ENCODE data around the gene MAML3. TPM values are rescaled to one million over a fixed set of nuclear protein-coding genes. Genes with fewer than 3 reads are reported as not detected.
A peak's percentile ranks its signal among the peaks of the same experiment; 100 is the strongest.

MAML3 gene
- total and polyA plus RNA-seq, 2 donors, result 6.7 to 7.0 TPM

DNA sequence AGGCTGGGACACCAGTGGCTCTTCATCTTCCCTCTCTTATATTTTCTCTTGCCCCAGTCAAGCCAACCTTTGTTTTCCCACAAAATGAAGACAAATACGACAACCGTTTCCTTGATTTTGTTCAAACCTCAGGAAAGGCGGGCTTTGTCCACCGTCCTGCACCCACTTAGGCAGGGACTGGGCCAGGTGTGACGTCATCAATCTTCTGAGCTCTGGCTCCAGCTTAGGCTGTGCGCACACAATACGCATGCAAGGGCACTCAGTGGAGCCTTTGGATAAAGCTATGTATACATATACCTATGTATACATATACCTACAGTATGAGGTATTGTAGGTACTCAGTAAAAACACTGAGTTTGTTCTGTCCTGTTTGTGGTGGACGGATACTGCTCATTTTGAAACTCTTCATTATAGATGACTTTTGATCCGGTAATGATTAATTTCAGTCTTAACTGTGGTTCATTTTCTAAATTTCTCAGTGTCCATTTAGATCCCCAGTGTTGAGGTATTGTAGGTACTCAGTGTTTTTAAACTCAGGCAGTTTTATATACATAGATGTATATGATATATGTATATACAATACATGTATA lies 293.5 kb downstream of the MAML3 start:
- Histone ChIP-seq H3K4me1 (ENCODE audit: insufficient read depth) (no peaks in the 10 kb centered on the region), H3K27ac (ENCODE audit: low read depth) (no peak overlapping the region), H3K4me3 (ENCODE audit: low read depth, low read length) (no peak overlapping the region), H3K36me3 (ENCODE audit: insufficient read depth) (no peaks in the 10 kb centered on the region)
- WGBS, result 96% methylated on average over 9 of the region's 9 CpGs
- DNase-seq (ENCODE audit: extremely low spot score), result no peak

DNA sequence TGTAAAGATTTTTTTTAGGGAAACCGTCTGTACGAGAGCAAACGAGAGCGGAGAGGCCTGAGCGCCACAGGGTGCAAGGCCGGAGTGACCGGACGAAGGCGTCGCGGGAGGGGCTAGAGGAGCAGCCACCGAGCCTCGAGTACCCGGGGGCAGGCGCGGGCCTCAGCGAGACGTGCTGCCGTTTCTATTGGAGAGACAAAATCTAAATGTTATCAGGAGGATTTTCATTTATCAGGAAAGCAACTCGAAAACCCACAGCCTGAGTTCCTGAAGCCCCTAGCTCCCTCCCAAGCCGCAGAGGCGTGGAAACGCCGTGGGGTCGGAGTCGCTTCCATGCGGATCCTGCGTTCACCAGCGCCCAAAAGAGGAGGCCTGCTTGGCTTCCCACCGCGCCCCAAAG lies 294.1 kb downstream of the MAML3 start:
- Histone ChIP-seq H3K4me1 (ENCODE audit: insufficient read depth) (no peaks in the 10 kb centered on the region), H3K27ac (ENCODE audit: low read depth) (no peak overlapping the region), H3K4me3 (ENCODE audit: low read depth, low read length) (no peak overlapping the region), H3K36me3 (ENCODE audit: insufficient read depth) (no peaks in the 10 kb centered on the region)
- 94% methylated on average over 31 of the region's 31 CpGs for WGBS
- DNase-seq (ENCODE audit: extremely low spot score), result no peak

DNA sequence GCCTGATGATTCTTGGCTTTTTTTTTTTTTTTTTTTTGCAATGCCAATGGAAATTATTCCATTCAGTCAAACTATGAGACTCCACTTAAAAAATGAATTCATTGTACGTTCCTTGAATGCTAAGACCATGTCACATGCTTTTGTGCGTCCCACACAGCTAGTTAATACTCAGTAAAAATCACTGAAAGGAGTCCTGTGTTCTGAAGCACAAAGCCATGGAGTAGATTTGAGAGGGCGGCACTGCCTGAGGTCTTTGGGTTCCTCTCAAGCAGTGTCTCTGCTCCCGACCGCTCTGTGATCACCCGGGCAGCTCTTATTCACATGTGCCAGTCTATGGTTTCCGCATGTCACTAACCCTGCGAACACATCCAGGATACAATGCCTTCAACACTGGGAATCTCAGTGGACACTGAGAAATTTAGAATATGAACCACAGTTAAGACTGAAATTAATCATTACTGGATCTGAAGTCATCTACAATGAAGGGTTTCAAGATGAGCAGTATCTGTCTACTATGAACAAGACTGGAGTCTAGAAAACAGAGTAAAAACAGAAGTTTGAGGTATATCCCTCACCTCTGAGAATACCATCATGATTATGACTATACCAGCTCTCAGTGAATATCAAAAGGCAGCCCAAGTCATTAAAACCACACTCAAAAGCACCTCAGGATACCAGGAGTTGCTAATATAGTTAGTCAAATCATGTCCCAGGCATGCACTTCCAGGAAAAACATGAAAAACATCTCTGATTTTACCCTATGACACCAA lies 295.4 kb downstream of the MAML3 start:
- no peaks in the 10 kb centered on the region for H3K4me1 ChIP-seq (ENCODE audit: insufficient read depth)
- DNase-seq (ENCODE audit: extremely low spot score), result no peak
- H3K36me3 ChIP-seq (ENCODE audit: insufficient read depth), result no peaks in the 10 kb centered on the region
- 95% methylated on average over 8 of the region's 8 CpGs for WGBS
- no peak overlapping the region for H3K4me3 ChIP-seq (ENCODE audit: low read depth, low read length)
- no peak overlapping the region for H3K27ac ChIP-seq (ENCODE audit: low read depth)

DNA sequence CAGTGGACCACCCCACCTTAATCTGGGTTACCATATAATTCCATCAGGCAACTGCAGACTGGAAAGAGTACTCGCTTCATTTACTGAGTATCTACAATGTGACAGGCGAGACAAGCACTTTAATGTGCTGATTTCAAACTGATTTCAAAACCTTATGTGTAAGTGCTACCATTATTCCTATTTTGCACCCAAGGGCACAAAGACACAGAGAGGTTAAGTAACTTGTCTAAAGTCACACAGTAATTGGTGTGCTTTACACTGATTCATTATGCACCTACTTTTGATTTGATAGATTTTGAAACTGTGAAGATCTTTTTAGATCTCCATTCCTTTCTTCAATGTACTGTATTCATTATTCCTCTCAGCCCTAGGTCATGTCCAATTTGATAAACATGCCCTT lies 296.0 kb downstream of the MAML3 start:
- no peak for DNase-seq (ENCODE audit: extremely low spot score)
- Histone ChIP-seq H3K36me3 (ENCODE audit: insufficient read depth) (no peaks in the 10 kb centered on the region), H3K4me3 (ENCODE audit: low read depth, low read length) (no peak overlapping the region), H3K27ac (ENCODE audit: low read depth) (no peak overlapping the region), H3K4me1 (ENCODE audit: insufficient read depth) (no peaks in the 10 kb centered on the region)
- 78% methylated on average over 2 of the region's 2 CpGs for WGBS

DNA sequence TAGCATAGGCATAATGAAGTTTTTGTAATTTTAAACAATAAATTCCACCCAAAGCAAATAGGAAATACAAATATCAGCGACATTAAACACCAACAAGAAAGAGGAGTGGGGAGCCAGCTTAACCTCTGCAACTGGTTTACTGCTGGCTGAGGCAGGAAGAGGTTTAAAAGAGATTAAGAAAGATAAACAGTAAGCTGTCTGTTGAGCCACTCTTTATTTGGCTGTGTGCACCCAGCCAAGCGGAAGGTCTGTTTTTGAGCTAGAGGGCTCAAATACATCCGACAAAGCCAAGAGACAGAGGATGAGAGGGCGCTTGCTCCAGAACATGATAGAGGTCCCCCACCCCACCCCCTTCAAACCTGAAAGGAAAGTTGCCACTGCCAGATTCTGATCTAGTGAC lies 297.0 kb downstream of the MAML3 start:
- 19% methylated on average over 4 of the region's 4 CpGs for WGBS
- DNase-seq (ENCODE audit: extremely low spot score), result no peak
- Histone ChIP-seq H3K4me3 (ENCODE audit: low read depth, low read length) (no peak overlapping the region), H3K27ac (ENCODE audit: low read depth) (no peak overlapping the region), H3K4me1 (ENCODE audit: insufficient read depth) (no peaks in the 10 kb centered on the region), H3K36me3 (ENCODE audit: insufficient read depth) (no peaks in the 10 kb centered on the region)

DNA sequence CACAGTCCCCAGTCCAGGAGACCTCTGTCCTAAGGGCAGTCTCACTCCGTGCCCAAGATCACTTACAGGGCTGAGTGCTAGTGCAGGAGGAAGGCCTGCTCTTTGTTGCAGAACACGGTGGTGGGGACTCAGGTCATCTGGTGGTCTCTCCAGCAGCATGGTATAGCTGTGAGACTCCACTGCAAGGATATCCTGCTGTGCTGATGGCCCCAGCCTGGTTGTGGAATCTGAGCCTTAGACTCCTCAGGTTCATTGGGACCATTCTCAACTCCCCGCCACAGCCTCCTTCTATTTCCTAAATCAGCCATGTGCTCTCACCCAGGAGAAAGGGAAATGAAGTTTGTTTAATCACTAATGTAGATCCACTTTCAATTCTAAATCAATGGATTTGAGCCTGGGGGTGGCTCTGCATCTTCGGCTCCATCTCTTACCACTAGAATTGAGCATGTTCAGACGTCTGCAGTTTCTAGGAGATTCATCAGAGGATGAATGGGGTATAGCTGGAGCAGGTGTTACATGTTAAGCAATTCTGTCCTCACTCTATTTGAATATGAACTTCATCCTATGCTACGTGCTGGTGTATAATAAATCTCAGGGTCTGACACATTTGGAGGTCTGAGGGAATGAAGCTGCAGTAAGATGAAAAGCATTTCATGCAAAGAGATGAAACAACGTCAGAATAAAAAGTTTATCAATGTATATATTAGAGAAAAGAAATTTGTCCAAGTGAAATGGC lies 299.1 kb downstream of the MAML3 start:
- DNase-seq (ENCODE audit: extremely low spot score), result no peak
- H3K36me3 ChIP-seq (ENCODE audit: insufficient read depth), result no peaks in the 10 kb centered on the region
- H3K4me3 ChIP-seq (ENCODE audit: low read depth, low read length), result no peak overlapping the region
- no peaks in the 10 kb centered on the region for H3K4me1 ChIP-seq (ENCODE audit: insufficient read depth)
- 92% methylated on average over 7 of the region's 7 CpGs for whole genome bisulfite sequencing
- H3K27ac ChIP-seq (ENCODE audit: low read depth), result no peak overlapping the region

DNA sequence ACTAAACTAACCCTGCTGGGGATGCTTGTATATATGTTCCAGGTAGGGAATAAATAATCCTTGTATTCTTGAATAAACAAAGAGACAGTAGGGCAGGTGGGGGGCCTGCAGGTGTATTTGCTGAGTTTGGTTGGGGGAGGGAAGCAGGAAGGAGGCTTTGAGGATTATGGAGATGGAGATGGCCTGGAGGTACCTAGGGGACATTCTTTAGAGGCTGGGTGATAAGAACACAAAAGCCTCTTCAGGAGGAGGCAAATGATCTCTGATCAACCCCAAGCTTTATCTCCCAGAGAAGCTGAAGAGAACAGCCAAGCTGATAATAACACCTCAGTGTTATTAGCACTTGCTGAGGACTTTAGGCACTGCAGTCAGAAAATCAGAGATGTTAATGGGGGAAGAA lies 300.7 kb downstream of the MAML3 start:
- no peak for DNase-seq (ENCODE audit: extremely low spot score)
- no peaks in the 10 kb centered on the region for H3K36me3 ChIP-seq (ENCODE audit: insufficient read depth)
- H3K4me1 ChIP-seq (ENCODE audit: insufficient read depth), result no peaks in the 10 kb centered on the region
- H3K27ac ChIP-seq (ENCODE audit: low read depth), result no peak overlapping the region
- H3K4me3 ChIP-seq (ENCODE audit: low read depth, low read length), result no peak overlapping the region

DNA sequence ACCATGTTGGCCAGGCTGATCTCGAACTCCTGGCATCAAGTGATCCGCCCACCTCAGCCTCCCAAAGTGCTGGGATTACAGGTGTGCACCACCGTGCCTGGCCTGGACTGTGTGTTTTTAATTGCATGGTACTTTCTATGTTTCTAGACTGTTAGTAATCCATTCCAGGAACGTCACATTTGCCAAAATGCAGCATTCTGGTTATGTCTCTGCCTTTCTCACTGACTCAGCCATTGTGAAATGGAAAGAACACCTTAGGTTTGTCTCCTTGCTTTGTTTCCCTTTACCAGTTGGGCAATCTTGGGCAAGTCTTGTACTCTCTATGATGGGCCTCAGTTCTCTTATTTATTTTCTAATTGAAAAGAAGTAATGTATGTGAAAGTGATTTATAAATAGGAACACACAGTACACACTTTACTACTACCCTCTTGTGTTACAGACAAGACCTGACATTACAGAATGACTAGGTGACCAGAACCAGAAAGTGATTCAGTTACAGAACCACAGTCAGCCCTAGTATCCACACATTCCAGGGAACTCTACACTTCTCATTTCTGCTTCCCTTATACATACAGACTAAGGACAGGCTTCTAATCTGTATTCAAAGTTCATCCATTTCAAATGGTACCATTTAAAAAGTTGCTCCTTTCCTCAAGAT lies 301.2 kb downstream of the MAML3 start:
- Histone ChIP-seq H3K4me1 (ENCODE audit: insufficient read depth) (no peaks in the 10 kb centered on the region), H3K4me3 (ENCODE audit: low read depth, low read length) (no peak overlapping the region), H3K27ac (ENCODE audit: low read depth) (no peak overlapping the region), H3K36me3 (ENCODE audit: insufficient read depth) (no peaks in the 10 kb centered on the region)
- no peak for DNase-seq (ENCODE audit: extremely low spot score)
- WGBS, result 92% methylated on average over 4 of the region's 4 CpGs

DNA sequence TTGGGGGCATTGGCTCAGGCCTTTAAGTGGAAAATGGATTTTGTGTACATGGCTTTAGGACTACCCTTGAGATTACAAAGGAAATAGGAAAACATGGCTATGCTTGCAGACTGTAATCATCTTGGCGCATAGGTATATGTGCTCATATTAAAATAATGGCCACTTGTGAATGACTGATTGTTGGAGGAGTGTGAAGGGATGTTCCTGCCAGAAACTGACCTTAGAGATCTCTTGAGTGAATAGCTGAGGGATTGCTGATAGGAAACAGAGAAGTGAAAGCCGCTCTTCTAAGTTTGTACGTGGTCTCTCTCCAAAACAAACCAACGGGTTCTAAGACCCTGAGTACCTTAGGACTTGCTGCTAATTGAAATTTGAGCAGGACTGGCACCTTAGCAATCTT lies 302.3 kb downstream of the MAML3 start:
- no peaks in the 10 kb centered on the region for H3K36me3 ChIP-seq (ENCODE audit: insufficient read depth)
- H3K27ac ChIP-seq (ENCODE audit: low read depth), result no peak overlapping the region
- 97% methylated on average over 4 of the region's 4 CpGs for WGBS
- H3K4me3 ChIP-seq (ENCODE audit: low read depth, low read length), result no peak overlapping the region
- DNase-seq (ENCODE audit: extremely low spot score), result no peak
- no peaks in the 10 kb centered on the region for H3K4me1 ChIP-seq (ENCODE audit: insufficient read depth)

DNA sequence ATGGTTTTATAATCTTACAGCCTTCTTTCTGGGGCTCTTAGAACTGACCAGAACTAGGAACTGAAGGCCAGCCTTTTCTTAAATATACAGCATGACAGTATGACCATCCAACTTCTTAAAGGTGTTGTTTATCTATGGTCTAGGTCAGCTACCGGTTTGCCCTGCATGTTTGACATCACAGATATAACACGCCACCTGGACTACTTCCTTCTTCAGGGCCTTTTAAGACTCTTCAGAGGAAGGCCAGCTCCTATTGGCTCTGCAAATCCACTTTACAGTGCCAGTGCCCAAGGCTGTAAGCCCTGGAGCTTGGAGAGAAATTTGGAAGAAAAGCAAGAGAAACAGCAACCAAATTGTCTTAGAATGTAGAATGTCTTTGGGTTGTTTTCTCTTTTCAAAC lies 302.9 kb downstream of the MAML3 start:
- WGBS, result 90% methylated on average over 2 of the region's 2 CpGs

DNA sequence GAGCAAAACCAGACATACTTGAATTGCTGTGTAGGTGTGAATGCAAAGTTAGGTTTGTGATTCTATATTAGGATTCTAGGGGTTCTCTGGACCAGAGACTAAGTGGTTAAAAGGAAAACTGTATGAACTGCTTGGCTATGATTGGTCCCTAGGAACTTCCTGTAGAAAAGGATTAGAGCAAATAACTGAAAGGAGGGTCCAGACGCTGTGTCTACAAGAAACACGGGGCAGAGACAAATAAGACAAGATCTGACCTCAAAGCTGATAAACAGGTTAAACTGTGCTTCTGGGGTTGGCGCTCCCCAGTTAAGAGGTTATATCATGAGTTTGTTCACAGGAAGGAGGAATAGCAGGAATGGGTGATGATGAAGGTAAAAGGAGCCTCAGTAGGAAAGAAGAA lies 304.8 kb downstream of the MAML3 start:
- 28% methylated on average over 3 of the region's 3 CpGs for WGBS
- H3K4me3 ChIP-seq (ENCODE audit: low read depth, low read length), result no peak overlapping the region
- no peak overlapping the region for H3K27ac ChIP-seq (ENCODE audit: low read depth)
- H3K4me1 ChIP-seq (ENCODE audit: insufficient read depth), result no peaks in the 10 kb centered on the region
- H3K36me3 ChIP-seq (ENCODE audit: insufficient read depth), result no peaks in the 10 kb centered on the region
- peak; percentile 56 for DNase-seq (ENCODE audit: extremely low spot score)

More for the DNA sequence above, 302.9 kb downstream of the MAML3 start:
- no peak for DNase-seq (ENCODE audit: extremely low spot score)
- Histone ChIP-seq H3K4me3 (ENCODE audit: low read depth, low read length) (no peak overlapping the region), H3K36me3 (ENCODE audit: insufficient read depth) (no peaks in the 10 kb centered on the region), H3K4me1 (ENCODE audit: insufficient read depth) (no peaks in the 10 kb centered on the region), H3K27ac (ENCODE audit: low read depth) (no peak overlapping the region)

DNA sequence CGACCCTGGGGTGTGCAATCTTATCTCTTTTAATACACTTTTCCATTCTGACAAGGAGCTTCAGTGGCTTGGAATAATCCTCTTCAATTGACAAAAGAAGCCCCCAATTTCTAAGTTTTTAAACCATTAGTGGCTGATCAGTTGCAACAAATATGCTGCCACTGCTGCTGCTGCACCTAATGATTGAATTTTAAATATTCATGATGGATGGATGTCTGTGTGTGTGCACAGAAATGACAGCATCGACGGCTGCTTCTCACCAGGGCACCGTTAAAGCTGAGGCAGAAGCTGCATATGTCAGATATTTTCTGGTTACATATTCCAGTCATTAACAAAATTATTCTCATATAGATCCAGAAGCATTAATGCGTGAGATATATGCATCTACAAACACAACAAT lies 306.0 kb downstream of the MAML3 start:
- no peaks in the 10 kb centered on the region for H3K36me3 ChIP-seq (ENCODE audit: insufficient read depth)
- no peak for DNase-seq (ENCODE audit: extremely low spot score)
- WGBS, result 87% methylated on average over 5 of the region's 5 CpGs
- H3K4me3 ChIP-seq (ENCODE audit: low read depth, low read length), result no peak overlapping the region
- no peaks in the 10 kb centered on the region for H3K4me1 ChIP-seq (ENCODE audit: insufficient read depth)
- no peak overlapping the region for H3K27ac ChIP-seq (ENCODE audit: low read depth)

DNA sequence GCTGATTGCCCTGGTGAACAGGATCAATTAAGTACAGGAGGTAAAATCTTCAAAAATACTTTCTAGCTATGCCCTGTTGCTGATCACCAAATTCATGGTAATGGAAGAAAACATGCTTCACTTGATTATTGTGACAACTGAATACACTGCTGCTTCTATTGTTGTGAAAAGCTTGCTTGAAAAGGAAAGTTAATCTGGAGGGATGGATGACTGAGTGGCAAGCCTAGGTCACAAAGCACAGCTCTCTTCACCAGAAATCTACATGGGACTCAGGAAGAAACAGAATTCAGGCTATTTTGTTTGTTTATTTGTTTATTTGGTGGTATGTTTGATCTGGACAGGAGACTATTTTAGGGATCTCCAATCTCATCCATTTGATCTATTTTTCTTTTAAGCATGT lies 306.4 kb downstream of the MAML3 start:
- Histone ChIP-seq H3K4me3 (ENCODE audit: low read depth, low read length) (no peak overlapping the region), H3K36me3 (ENCODE audit: insufficient read depth) (no peaks in the 10 kb centered on the region), H3K27ac (ENCODE audit: low read depth) (no peak overlapping the region), H3K4me1 (ENCODE audit: insufficient read depth) (no peaks in the 10 kb centered on the region)
- DNase-seq (ENCODE audit: extremely low spot score), result no peak

DNA sequence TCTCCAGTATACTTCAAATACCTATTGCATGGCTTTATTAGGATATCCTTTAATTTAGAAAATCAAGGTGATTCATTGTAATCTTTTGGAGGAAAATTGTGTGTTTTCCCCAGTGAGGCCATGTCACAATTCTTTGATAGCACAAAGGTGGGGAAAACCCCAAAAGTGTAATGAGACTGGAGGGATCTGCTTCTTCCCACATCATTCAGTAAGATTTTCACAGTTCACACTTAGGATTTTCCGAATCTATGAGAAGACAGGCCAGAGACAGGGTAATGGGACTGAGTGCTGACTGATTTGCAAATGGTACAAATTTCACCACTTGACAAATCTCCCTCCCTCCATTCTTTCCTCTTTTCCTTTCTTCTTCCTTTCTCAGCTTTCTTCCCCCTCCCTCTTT lies 307.2 kb downstream of the MAML3 start:
- no peak overlapping the region for H3K27ac ChIP-seq (ENCODE audit: low read depth)
- no peaks in the 10 kb centered on the region for H3K36me3 ChIP-seq (ENCODE audit: insufficient read depth)
- no peak for DNase-seq (ENCODE audit: extremely low spot score)
- 89% methylated on average over 1 of the region's 1 CpG for WGBS
- H3K4me3 ChIP-seq (ENCODE audit: low read depth, low read length), result no peak overlapping the region
- H3K4me1 ChIP-seq (ENCODE audit: insufficient read depth), result no peaks in the 10 kb centered on the region

Data from urinary bladder (tissue), 4 donors.